Endothelial cell of umbilical vein (primary cell): Measurements from ENCODE around the gene IER3IP1. TPM values are rescaled to one million over a fixed set of nuclear protein-coding genes. Genes with fewer than 3 reads are reported as not detected.

ENCODE experiments used
- BruUV-seq: library from RNA; stranded (reverse); fragments of 400-500 nt; replicated peaks from 2 replicates; lab custom pipeline; 2021; lab: Mats Ljungman, UMichigan
- CTCF ChIA-PET: fragments of 300-600, 350-600 bp; sonication (Branson Sonifier 250); formaldehyde crosslinking; loops from one replicate; lab custom pipeline; 2021; ENCODE audit warnings: antibody characterized with exemption, inconsistent platforms; lab: Charles Lee
- POLR2A ChIA-PET: fragments of 300-600, 350-600 bp; sonication (Branson Sonifier 250); formaldehyde crosslinking; loops from one replicate; lab custom pipeline; 2021; ENCODE audit warnings: antibody characterized with exemption, inconsistent platforms; lab: Charles Lee
- DNase-seq: peaks from one replicate; pipeline ENCODE4 v3.0.0-alpha.2; 2011; ENCODE audit warnings: low read depth, low spot score
- FAIRE-seq: peaks from 2 replicates; lab custom pipeline; 2011; peaks lifted over from hg19 to GRCh38; lab: Jason Lieb, UNC
- H2AFZ ChIP-seq: 2 replicates; pipeline ENCODE4 v1.6.0; 2012; ENCODE audit warnings: low read depth, low read length, control low read depth, inconsistent platforms
- H3K27ac ChIP-seq: 2 replicates; pipeline ENCODE4 v1.5.1; 2011; ENCODE audit warnings: low read depth, mild to moderate bottlenecking, control low read depth, low read length, moderate library complexity; ENCODE audit not compliant: insufficient read depth
- H3K27me3 ChIP-seq, 2 experiments: 2 replicates each; pipeline versions ENCODE4 v1.6.0 to v1.6.1; 2011; ENCODE audit warnings: low read length in 2 of 2, mixed read lengths in 1 of 2; ENCODE audit not compliant: control insufficient read depth in 2 of 2, insufficient read depth in 2 of 2
- H3K36me3 ChIP-seq, 2 experiments: 2 replicates in 1 of 2; 3 replicates in 1 of 2; pipeline ENCODE4 v1.5.1; 2011; ENCODE audit warnings: low read length in 2 of 2, mild to moderate bottlenecking in 1 of 2, moderate library complexity in 1 of 2; ENCODE audit not compliant: control insufficient read depth in 2 of 2, insufficient read depth in 2 of 2; ENCODE audit errors: extremely low read depth in 1 of 2
- H3K4me1 ChIP-seq: 3 replicates; pipeline ENCODE4 v1.5.1; 2011; ENCODE audit warnings: mild to moderate bottlenecking, low read length; ENCODE audit not compliant: control insufficient read depth, insufficient read depth; ENCODE audit errors: extremely low read depth
- H3K4me2 ChIP-seq: 2 replicates; pipeline ENCODE4 v1.6.1; 2011; ENCODE audit warnings: low read length, control low read depth, mixed read lengths; ENCODE audit not compliant: insufficient read depth
- H3K4me3 ChIP-seq, 3 experiments: fragments of 200-600 bp in 1 of 3; sonication (generic), shearing (Covaris generic) in 1 of 3; replicated peaks in 1 of 3; 2 replicates each; pipeline ENCODE4 v1.5.1; 2011 to 2016; ENCODE audit warnings: control low read depth in 3 of 3, low read length in 3 of 3, mild to moderate bottlenecking in 2 of 3, inconsistent platforms in 1 of 3, low read depth in 1 of 3, moderate library complexity in 1 of 3; ENCODE audit not compliant: insufficient read depth in 1 of 3
- H3K79me2 ChIP-seq: 2 replicates; pipeline ENCODE4 v1.6.0; 2012; ENCODE audit warnings: low read length, inconsistent platforms; ENCODE audit not compliant: control insufficient read depth, insufficient read depth
- H3K9ac ChIP-seq: replicated peaks from 2 replicates; pipeline ENCODE3; 2011; ENCODE audit warnings: low read length, control low read depth; ENCODE audit not compliant: insufficient read depth; ENCODE audit errors: extremely low read depth
- H3K9me1 ChIP-seq: replicated peaks from 3 replicates; pipeline ENCODE4 v1.6.0; 2011; ENCODE audit warnings: mild to moderate bottlenecking, low read length; ENCODE audit not compliant: control insufficient read depth, insufficient read depth; ENCODE audit errors: extremely low read depth
- H3K9me3 ChIP-seq: replicated peaks from 2 replicates; pipeline ENCODE4 v1.5.1; 2012; ENCODE audit warnings: low read length, inconsistent platforms; ENCODE audit not compliant: control insufficient read depth, insufficient read depth
- H4K20me1 ChIP-seq: replicated peaks from 2 replicates; pipeline ENCODE3; 2011; ENCODE audit warnings: mild to moderate bottlenecking, low read length; ENCODE audit not compliant: control insufficient read depth, insufficient read depth; ENCODE audit errors: extremely low read depth
- CTCF ChIP-seq, 2 donors: IDR thresholded peaks; 1 replicate in 1 of 2; 2 replicates in 1 of 2; pipeline ENCODE4 v1.5.1; 2011; ENCODE audit warnings: low read length in 2 of 2, mild to moderate bottlenecking in 2 of 2, moderate library complexity in 2 of 2, control low read depth in 1 of 2, inconsistent platforms in 1 of 2, low read depth in 1 of 2; ENCODE audit not compliant: insufficient read depth in 1 of 2; ENCODE audit errors: extremely low read depth in 1 of 2
- EZH2 ChIP-seq: IDR thresholded peaks from 2 replicates; pipeline ENCODE4 v1.6.1; 2012; ENCODE audit warnings: borderline replicate concordance, low read depth, mild to moderate bottlenecking, moderate library complexity, low read length, inconsistent platforms; ENCODE audit not compliant: severe bottlenecking
- FOS ChIP-seq: IDR thresholded peaks from 2 replicates; pipeline ENCODE4 v1.6.1; 2011; ENCODE audit warnings: mild to moderate bottlenecking, low read length, moderate library complexity, borderline replicate concordance; ENCODE audit not compliant: insufficient read depth
- GATA2 ChIP-seq: IDR thresholded peaks from 2 replicates; pipeline ENCODE4 v1.7.0; 2011; ENCODE audit warnings: low read depth, mild to moderate bottlenecking, moderate library complexity, mixed read lengths, low read length; ENCODE audit not compliant: insufficient read length, insufficient read depth
- JUN ChIP-seq: IDR thresholded peaks from 2 replicates; pipeline ENCODE4 v1.6.1; 2011; ENCODE audit warnings: borderline replicate concordance, low read depth; ENCODE audit not compliant: insufficient read length, insufficient read depth
- MAX ChIP-seq: IDR thresholded peaks from 2 replicates; pipeline ENCODE4 v1.6.1; 2011; ENCODE audit not compliant: insufficient read depth, insufficient read length
- MYC ChIP-seq: IDR thresholded peaks from one replicate; pipeline ENCODE4 v1.6.1; 2011; ENCODE audit warnings: mild to moderate bottlenecking, low read depth, low read length
- POLR2A ChIP-seq: IDR thresholded peaks from 2 replicates; pipeline ENCODE4 v1.6.1; 2012; ENCODE audit warnings: low read depth, mild to moderate bottlenecking, control low read depth, low read length
- POLR2AphosphoS5 ChIP-seq: IDR thresholded peaks from 2 replicates; pipeline ENCODE4 v1.6.1; 2012; ENCODE audit warnings: low read depth, mild to moderate bottlenecking, control low read depth, low read length, moderate library complexity; ENCODE audit not compliant: insufficient read depth
- dilution Hi-C: fragments of 300-500 bp; cut with MboI; formaldehyde crosslinking; loops from one replicate; pipeline ENCODE4 v1.15.0; 2019; ENCODE audit warnings: low sequenced_read_pairs; ENCODE audit not compliant: extremely low pct_ligation_motif_present
- intact Hi-C: fragments of 100-400 bp; cut with micrococcal nuclease; formaldehyde crosslinking; loops from one replicate; pipeline ENCODE4 v1.10.0; 2022
- polyA plus RNA-seq, 4 experiments: library from polyadenylated mRNA; depleted of rRNA in 3 of 4; stranded (reverse) in 3 of 4; unstranded in 1 of 4; fragments of >200 nt; gene quantifications; 2 replicates each; pipeline versions ENCODE4 v1.2.1 to v1.2.3, GENCODE V29; 2011 to 2012; ENCODE audit warnings: missing spikeins in 1 of 4
- total RNA-seq: library from RNA; stranded (reverse); gene quantifications from 2 replicates; pipeline ENCODE4 v1.2.3, GENCODE V29; 2021

Gene IER3IP1
- total and polyA plus RNA-seq, 2 donors (not counting 3 experiments of a cell fraction or from before 2014, with no cell fraction given): 9.6 to 14.2 TPM

GRCh38 chr18:47118981-47119380 is 57.2 kb downstream of the IER3IP1 start:
- TF ChIP-seq GATA2 (no peak), JUN (no peak), CTCF (IDR thresholded peaks at IDR 0.05; ENCODE audit: extremely low read depth in 1 of 2, insufficient read depth in 1 of 2, low read depth in 1 of 2, low read length in 2 of 2) (no peak), FOS (no peak), POLR2AphosphoS5 (no peak), MAX (no peak), MYC (no peak), EZH2 (no peak), POLR2A (no peak)
- CTCF ChIA-PET: no interaction called here
- FAIRE-seq: no peak
- intact Hi-C loops (no loop called here), dilution Hi-C loops (no loop called here)
- H4K20me1 ChIP-seq: no peaks in the 10 kb centered on the region
- no peaks in the 10 kb centered on the region for H3K27me3 ChIP-seq
- H3K4me2 ChIP-seq: no peak overlapping the region
- H3K4me3 ChIP-seq: no peak overlapping the region
- no peak overlapping the region for H2AFZ ChIP-seq
- no peaks in the 10 kb centered on the region for H3K9me3 ChIP-seq
- no peak overlapping the region for H3K27ac ChIP-seq
- no peaks in the 10 kb centered on the region for H3K9me1 ChIP-seq
- no peak overlapping the region for H3K9ac ChIP-seq
- peaks cover 0 to 2% of the 10 kb centered on the region in 2 experiments for H3K36me3 ChIP-seq
- no TSS peak for BruUV-seq
- POLR2A ChIA-PET: no interaction called here
- H3K79me2 ChIP-seq: no peaks in the 10 kb centered on the region
- no peak for DNase-seq
- no peaks in the 10 kb centered on the region for H3K4me1 ChIP-seq
